Neural cell (in vitro differentiated cells): ENCODE data around the gene GABPB1. TPM values are rescaled to one million over a fixed set of nuclear protein-coding genes. Genes with fewer than 3 reads are reported as not detected.

ENCODE experiments used
- H2AFZ ChIP-seq: fragments of 200-600, 300-800 bp; sonication (generic), shearing (Covaris generic); 2 replicates; pipeline ENCODE4 v1.6.0; 2014; ENCODE audit warnings: low read depth, mild to moderate bottlenecking, antibody characterized with exemption, low read length, moderate library complexity
- H3F3A ChIP-seq: fragments of 200-600 bp; shearing (Covaris generic); 2 replicates; pipeline ENCODE4 v1.6.1; 2016; ENCODE audit warnings: mild to moderate bottlenecking, moderate library complexity, mixed read lengths, antibody characterized with exemption, low read length; ENCODE audit not compliant: insufficient read depth, poor library complexity, severe bottlenecking
- H3K27ac ChIP-seq: fragments of 200-600, 300-800 bp; sonication (generic), shearing (Covaris generic); 2 replicates; pipeline ENCODE4 v1.5.1; 2014; ENCODE audit warnings: mild to moderate bottlenecking, low read length, moderate library complexity
- H3K27me3 ChIP-seq: fragments of 300-800, 200-600 bp; sonication (generic), shearing (Covaris generic); 2 replicates; pipeline ENCODE4 v1.6.0; 2014; ENCODE audit warnings: mild to moderate bottlenecking, low read depth, low read length, moderate library complexity; ENCODE audit not compliant: insufficient read depth
- H3K36me3 ChIP-seq: fragments of 300-800, 200-600 bp; sonication (generic), shearing (Covaris generic); 2 replicates; pipeline ENCODE4 v1.5.1; 2014; ENCODE audit warnings: mild to moderate bottlenecking, antibody characterized with exemption, low read length, moderate library complexity; ENCODE audit not compliant: insufficient read depth
- H3K4me2 ChIP-seq: fragments of 300-800, 200-600 bp; sonication (generic), shearing (Covaris generic); 2 replicates; pipeline ENCODE4 v1.6.0; 2014; ENCODE audit warnings: mild to moderate bottlenecking, low read length
- H3K4me3 ChIP-seq: fragments of 300-800, 200-600 bp; sonication (generic), shearing (Covaris generic); 2 replicates; pipeline ENCODE4 v1.5.1; 2014; ENCODE audit warnings: mild to moderate bottlenecking, low read length, moderate library complexity
- H3K79me2 ChIP-seq: fragments of 200-600 bp; shearing (Covaris generic); replicated peaks from 2 replicates; pipeline ENCODE4 v1.6.0; 2014; ENCODE audit warnings: mild to moderate bottlenecking, low read length, moderate library complexity; ENCODE audit not compliant: insufficient read depth
- H3K9ac ChIP-seq: fragments of 300-800, 200-600 bp; sonication (generic), shearing (Covaris generic); 2 replicates; pipeline ENCODE4 v1.6.1; 2016; ENCODE audit warnings: mild to moderate bottlenecking, low read length, mixed read lengths
- H3K9me2 ChIP-seq: fragments of 200-600 bp; shearing (Covaris generic); 2 replicates; pipeline ENCODE4 v1.6.1; 2016; ENCODE audit warnings: mild to moderate bottlenecking, low read length, mixed read lengths; ENCODE audit not compliant: insufficient read depth
- H3K9me3 ChIP-seq: fragments of 200-600, 300-800 bp; sonication (generic), shearing (Covaris generic); 2 replicates; pipeline ENCODE4 v1.6.1; 2016; ENCODE audit warnings: mild to moderate bottlenecking, mixed run types, low read length, moderate library complexity, mixed read lengths
- H4K20me1 ChIP-seq: fragments of 200-600 bp; shearing (Covaris generic); 2 replicates; pipeline ENCODE4 v1.6.1; 2016; ENCODE audit warnings: mild to moderate bottlenecking, mixed run types; ENCODE audit not compliant: insufficient read depth
- CTCF ChIP-seq: fragments of 450-650 bp; IDR thresholded peaks from 2 replicates; pipeline ENCODE4 v1.5.1; 2014; ENCODE audit warnings: antibody characterized with exemption, mild to moderate bottlenecking, moderate library complexity; ENCODE audit not compliant: poor library complexity, severe bottlenecking
- EP300 ChIP-seq: fragments of 450-650 bp; conservative IDR thresholded peaks from 2 replicates; pipeline ENCODE4 v1.6.1; 2014; ENCODE audit warnings: antibody characterized with exemption, mild to moderate bottlenecking, moderate library complexity; ENCODE audit not compliant: poor library complexity, severe bottlenecking
- EZH2 ChIP-seq: fragments of 200-600, 300-800 bp; shearing (Covaris generic), sonication (generic); IDR thresholded peaks from 2 replicates; pipeline ENCODE4 v1.6.1; 2014; ENCODE audit warnings: antibody characterized with exemption, low read length, borderline replicate concordance, mild to moderate bottlenecking; ENCODE audit not compliant: insufficient read depth, poor library complexity, severe bottlenecking
- MXI1 ChIP-seq: fragments of 450-650 bp; conservative IDR thresholded peaks from 2 replicates; pipeline ENCODE4 v1.6.1; 2014; ENCODE audit warnings: antibody characterized with exemption, mild to moderate bottlenecking; ENCODE audit not compliant: poor library complexity, severe bottlenecking
- POLR2AphosphoS5 ChIP-seq: IDR thresholded peaks from 2 replicates; pipeline ENCODE4 v1.6.1; 2012
- RAD21 ChIP-seq: fragments of 450-650 bp; conservative IDR thresholded peaks from 2 replicates; pipeline ENCODE4 v1.6.1; 2014; ENCODE audit warnings: antibody characterized with exemption, mild to moderate bottlenecking, moderate library complexity
- REST ChIP-seq: IDR thresholded peaks from 2 replicates; pipeline ENCODE4 v1.6.1; 2012; ENCODE audit warnings: borderline replicate concordance
- SMC3 ChIP-seq: fragments of 450-650 bp; conservative IDR thresholded peaks from 2 replicates; pipeline ENCODE4 v1.6.1; 2014; ENCODE audit warnings: antibody characterized with exemption, mild to moderate bottlenecking, moderate library complexity; ENCODE audit not compliant: poor library complexity
- TAF1 ChIP-seq: IDR thresholded peaks from 2 replicates; pipeline ENCODE4 v1.6.1; 2012; ENCODE audit warnings: low read depth
- polyA plus RNA-seq: library from polyadenylated mRNA; depleted of rRNA; stranded (reverse); fragments of >200 nt; gene quantifications from 2 replicates; pipeline ENCODE4 v1.2.3, GENCODE V29; 2014

GABPB1 gene
- polyA plus RNA-seq, 1 donor from 2014 or later = 34.1 TPM

- H3K27ac ChIP-seq = no peak overlapping the region
- peaks cover under 1% of the 10 kb centered on the region for H3F3A ChIP-seq
- no peak overlapping the region for H3K4me2 ChIP-seq
- H4K20me1 ChIP-seq = no peaks in the 10 kb centered on the region
- H3K9me2 ChIP-seq = no peaks in the 10 kb centered on the region
- H3K9me3 ChIP-seq = no peaks in the 10 kb centered on the region
- TF ChIP-seq EP300 = no peak
- H3K4me3 ChIP-seq = no peak overlapping the region
- no peak overlapping the region for H3K9ac ChIP-seq
- H3K36me3 ChIP-seq = peaks cover 9% of the 10 kb centered on the region
- H2AFZ ChIP-seq = no peak overlapping the region
- no peaks in the 10 kb centered on the region for H3K27me3 ChIP-seq
- H3K79me2 ChIP-seq = peaks cover 31% of the 10 kb centered on the region
These were observed 3.8 kb upstream of the GABPB1 start for GRCh38 chr15:50358845-50359244.

GRCh38 chr15:50355980-50356379, 982 bp upstream of the GABPB1 start:
- peak overlapping the region; percentile 97 for H2AFZ ChIP-seq
- H3K4me2 ChIP-seq = peak overlapping the region; percentile 94
- H3K9me3 ChIP-seq = no peaks in the 10 kb centered on the region
- no peaks in the 10 kb centered on the region for H3K27me3 ChIP-seq
- H3K9me2 ChIP-seq = no peaks in the 10 kb centered on the region
- H3K4me3 ChIP-seq = peak overlapping the region; percentile 78
- H3K79me2 ChIP-seq = peaks cover 59% of the 10 kb centered on the region
- peaks cover 7% of the 10 kb centered on the region for H3F3A ChIP-seq
- H3K36me3 ChIP-seq = peaks cover 9% of the 10 kb centered on the region
- no peak for TF ChIP-seq RAD21
- no peak for TF ChIP-seq EP300
- TF ChIP-seq REST = no peak
- no peak for TF ChIP-seq CTCF
- no peak for TF ChIP-seq MXI1
- TF ChIP-seq POLR2AphosphoS5 = no peak
- no peak for TF ChIP-seq EZH2
- no peak for TF ChIP-seq TAF1
- no peak for TF ChIP-seq SMC3
- no peaks in the 10 kb centered on the region for H4K20me1 ChIP-seq
- peak overlapping the region; percentile 99 for H3K9ac ChIP-seq
- H3K27ac ChIP-seq = peak overlapping the region; percentile 100

GRCh38 chr15:50355619-50355905, 564 bp upstream of the GABPB1 start:
- peak overlapping the region; percentile 97 for H2AFZ ChIP-seq
- peak overlapping the region; percentile 99 for H3K9ac ChIP-seq
- TF ChIP-seq CTCF (no peak), MXI1 (peak; percentile 2)
- H3K4me2 ChIP-seq = peak overlapping the region; percentile 94
- peak overlapping the region; percentile 100 for H3K27ac ChIP-seq
- peaks cover 7% of the 10 kb centered on the region for H3K36me3 ChIP-seq
- no peaks in the 10 kb centered on the region for H3K27me3 ChIP-seq
- H3K79me2 ChIP-seq = peaks cover 63% of the 10 kb centered on the region
- H4K20me1 ChIP-seq = no peaks in the 10 kb centered on the region
- H3K9me2 ChIP-seq = no peaks in the 10 kb centered on the region
- H3K4me3 ChIP-seq = peak overlapping the region; percentile 78
- peaks cover 7% of the 10 kb centered on the region for H3F3A ChIP-seq
- H3K9me3 ChIP-seq = no peaks in the 10 kb centered on the region
